Sigmoid colon (tissue), 7 donors: ENCODE data around the gene SPRED2. TPM values are rescaled to one million over a fixed set of nuclear protein-coding genes. Genes with fewer than 3 reads are reported as not detected.

ENCODE experiments used
- DNase-seq: peaks from one replicate; pipeline ENCODE4 v3.0.0-alpha.2; 2019
- H3K27ac ChIP-seq, 4 donors: fragments of 200-600 bp; sonication (generic); one replicate each; pipeline ENCODE4 v1.5.1; 2016 to 2019; ENCODE audit warnings: mild to moderate bottlenecking in 1 of 4
- H3K27me3 ChIP-seq, 3 donors: fragments of 200-600 bp; sonication (generic); one replicate each; pipeline ENCODE4 v1.5.1; 2019; ENCODE audit warnings: mild to moderate bottlenecking in 1 of 3
- H3K36me3 ChIP-seq, 4 donors: fragments of 200-600 bp; sonication (generic); one replicate each; pipeline ENCODE4 v1.5.1; 2016 to 2019
- H3K4me1 ChIP-seq, 4 donors: fragments of 200-600 bp; sonication (generic); one replicate each; pipeline ENCODE4 v1.5.1; 2017 to 2019
- H3K4me3 ChIP-seq, 4 donors: fragments of 200-600 bp; sonication (generic); one replicate each; pipeline ENCODE4 v1.5.1; 2017 to 2019; ENCODE audit warnings: mild to moderate bottlenecking in 2 of 4, moderate library complexity in 1 of 4
- H3K9me3 ChIP-seq, 4 donors: fragments of 200-600 bp in 3 of 4; sonication (generic) in 3 of 4; one replicate each; pipeline versions ENCODE4 v1.5.1 to v1.6.1; 2013 to 2019
- CTCF ChIP-seq, 4 experiments: fragments of 450-650 bp in 3 of 4; fragments of 200-600 bp in 1 of 4; IDR thresholded peaks; one replicate each; pipeline ENCODE4 v1.5.1; 2016 to 2019; ENCODE audit warnings: antibody characterized with exemption in 4 of 4, mild to moderate bottlenecking in 3 of 4, moderate library complexity in 2 of 4
- EP300 ChIP-seq, 4 donors: sonication (generic); formaldehyde crosslinking; IDR thresholded peaks; one replicate each; pipeline ENCODE4 v1.6.1; 2017; ENCODE audit warnings: antibody characterized with exemption in 4 of 4
- POLR2A ChIP-seq, 2 donors: fragments of 450-650 bp; IDR thresholded peaks; one replicate each; pipeline ENCODE4 v1.6.1; 2016; ENCODE audit warnings: antibody characterized with exemption in 2 of 2, mild to moderate bottlenecking in 2 of 2, moderate library complexity in 2 of 2
- POLR2AphosphoS5 ChIP-seq, 4 donors: sonication (generic); formaldehyde crosslinking; IDR thresholded peaks; one replicate each; pipeline ENCODE4 v1.6.1; 2017; ENCODE audit warnings: antibody characterized with exemption in 4 of 4
- WGBS, 2 donors: extraction: QIAGEN DNeasy Blood & Tissue Kit; methylation state at CpG; one replicate each; pipeline ENCODE4 v1.1.7; 2013; 5-methylcytosine and 5-hydroxymethylcytosine counted together
- intact Hi-C: fragments of 100-400 bp; cut with DNase I; formaldehyde crosslinking; loops from one replicate; pipeline ENCODE4 v1.15.1; 2023
- polyA plus RNA-seq, 3 donors: library from polyadenylated mRNA; stranded (reverse); fragments of 200-250 nt; gene quantifications; one replicate each; pipeline ENCODE4 v1.2.3, GENCODE V29; 2013
- total RNA-seq, 4 donors: library from RNA; depleted of rRNA; stranded (reverse); fragments of >200 nt; gene quantifications; one replicate each; pipeline ENCODE4 v1.1.0, GENCODE V29; 2016
- donor health status: healthy with polysubstance abuse.
- donor health status: Bipolar disorder and iron deficiency.
- donor health status: healthy.

Gene SPRED2
- total and polyA plus RNA-seq, 7 donors: 6.1 to 31.2 (median 13.0) TPM

- H3K4me1 ChIP-seq: no peaks in the 10 kb centered on the region
- TF ChIP-seq POLR2AphosphoS5 (IDR thresholded peaks at IDR 0.05) (no peak), CTCF (IDR thresholded peaks at IDR 0.05) (no peak), EP300 (IDR thresholded peaks at IDR 0.05) (no peak), POLR2A (IDR thresholded peaks at IDR 0.05) (no peak)
- no peak for DNase-seq
- H3K27me3 ChIP-seq: no peaks in the 10 kb centered on the region
- 83 to 88% methylated on average over 3 of the region's 3 CpGs for WGBS, 2 donors
- H3K9me3 ChIP-seq: no peaks in the 10 kb centered on the region
- H3K36me3 ChIP-seq: no peaks in the 10 kb centered on the region
- intact Hi-C loops: no loop called here
- no peak overlapping the region for H3K27ac ChIP-seq
- no peak overlapping the region for H3K4me3 ChIP-seq
Observed at GRCh38 chr2:65466551-65466950, 34.2 kb upstream of the SPRED2 start.

GRCh38 chr2:65465857-65466256, 33.5 kb upstream of the SPRED2 start:
- intact Hi-C loops: no loop called here
- Histone ChIP-seq H3K27me3 (no peaks in the 10 kb centered on the region), H3K9me3 (no peaks in the 10 kb centered on the region), H3K36me3 (no peaks in the 10 kb centered on the region), H3K4me1 (no peaks in the 10 kb centered on the region), H3K4me3 (no peak overlapping the region), H3K27ac (no peak overlapping the region)
- no peak for TF ChIP-seq EP300 (IDR thresholded peaks at IDR 0.05)
- no peak for TF ChIP-seq POLR2AphosphoS5 (IDR thresholded peaks at IDR 0.05)
- no peak for TF ChIP-seq POLR2A (IDR thresholded peaks at IDR 0.05)
- no peak for TF ChIP-seq CTCF (IDR thresholded peaks at IDR 0.05)
- no peak for DNase-seq
- 86 to 87% methylated on average over 5 of the region's 5 CpGs for WGBS, 2 donors

- no peaks in the 10 kb centered on the region for H3K27me3 ChIP-seq
- no peak for TF ChIP-seq POLR2A (IDR thresholded peaks at IDR 0.05)
- no peak for TF ChIP-seq POLR2AphosphoS5 (IDR thresholded peaks at IDR 0.05)
- no peak for TF ChIP-seq EP300 (IDR thresholded peaks at IDR 0.05)
- no peak for TF ChIP-seq CTCF (IDR thresholded peaks at IDR 0.05)
- no peak overlapping the region for H3K4me3 ChIP-seq
- WGBS, 2 donors: 85 to 92% methylated on average over 5 of the region's 5 CpGs
- no peaks in the 10 kb centered on the region for H3K9me3 ChIP-seq
- intact Hi-C loops: no loop called here
- no peak for DNase-seq
- H3K4me1 ChIP-seq: no peaks in the 10 kb centered on the region
- H3K27ac ChIP-seq: no peak overlapping the region
- H3K36me3 ChIP-seq: no peaks in the 10 kb centered on the region
Observed at GRCh38 chr2:65465124-65465523, 32.7 kb upstream of the SPRED2 start.

GRCh38 chr2:65464604-65465003, 32.2 kb upstream of the SPRED2 start:
- Histone ChIP-seq H3K9me3 (no peaks in the 10 kb centered on the region), H3K36me3 (no peaks in the 10 kb centered on the region), H3K27ac (no peak overlapping the region), H3K4me3 (no peak overlapping the region), H3K27me3 (no peaks in the 10 kb centered on the region), H3K4me1 (no peaks in the 10 kb centered on the region)
- no peak for TF ChIP-seq EP300 (IDR thresholded peaks at IDR 0.05)
- TF ChIP-seq POLR2A (IDR thresholded peaks at IDR 0.05): no peak
- TF ChIP-seq POLR2AphosphoS5 (IDR thresholded peaks at IDR 0.05): no peak
- no peak for TF ChIP-seq CTCF (IDR thresholded peaks at IDR 0.05)
- no peak for DNase-seq
- WGBS, 2 donors: 60 to 61% methylated on average over 3 of the region's 3 CpGs
- intact Hi-C loops: no loop called here

GRCh38 chr2:65458999-65459398, 26.6 kb upstream of the SPRED2 start:
- WGBS, 2 donors: 81 to 82% methylated on average over 3 of the region's 3 CpGs
- TF ChIP-seq EP300 (IDR thresholded peaks at IDR 0.05) (no peak), POLR2A (IDR thresholded peaks at IDR 0.05) (no peak), POLR2AphosphoS5 (IDR thresholded peaks at IDR 0.05) (no peak), CTCF (IDR thresholded peaks at IDR 0.05) (no peak)
- no peak overlapping the region for H3K4me3 ChIP-seq

More at GRCh38 chr2:65458999-65459398, 26.6 kb upstream of the SPRED2 start:
- no peak for DNase-seq
- Histone ChIP-seq H3K9me3 (no peaks in the 10 kb centered on the region), H3K27me3 (no peaks in the 10 kb centered on the region), H3K4me1 (no peaks in the 10 kb centered on the region), H3K27ac (no peak overlapping the region), H3K36me3 (no peaks in the 10 kb centered on the region)
- intact Hi-C loops: no loop called here
